Left lobe of liver (tissue), 2 donors: ENCODE measurements around the gene P3R3URF. TPM values are rescaled to one million over a fixed set of nuclear protein-coding genes. Genes with fewer than 3 reads are reported as not detected.

Source experiments
- ATAC-seq: fragments of 200-7000 bp; cut with Tn5 transposase; one replicate; pipeline ENCODE4 v1.9.1; 2020; ENCODE audit warnings: mild to moderate bottlenecking, moderate library complexity
- DNase-seq: peaks from one replicate; pipeline ENCODE4 v3.0.0-alpha.2; 2020; ENCODE audit warnings: low spot score
- total RNA-seq: library from RNA; stranded (reverse); gene quantifications from one replicate; pipeline ENCODE4 v1.2.1, GENCODE V29; 2021
- donor health status: DM: no; HTN: no; CAD: no; lungs with moderate emphysema.
- donor health status: DM: no; HTN: yes; CAD: no.

Gene P3R3URF
- total RNA-seq, 1 donor from 2014 or later: not detected

DNA sequence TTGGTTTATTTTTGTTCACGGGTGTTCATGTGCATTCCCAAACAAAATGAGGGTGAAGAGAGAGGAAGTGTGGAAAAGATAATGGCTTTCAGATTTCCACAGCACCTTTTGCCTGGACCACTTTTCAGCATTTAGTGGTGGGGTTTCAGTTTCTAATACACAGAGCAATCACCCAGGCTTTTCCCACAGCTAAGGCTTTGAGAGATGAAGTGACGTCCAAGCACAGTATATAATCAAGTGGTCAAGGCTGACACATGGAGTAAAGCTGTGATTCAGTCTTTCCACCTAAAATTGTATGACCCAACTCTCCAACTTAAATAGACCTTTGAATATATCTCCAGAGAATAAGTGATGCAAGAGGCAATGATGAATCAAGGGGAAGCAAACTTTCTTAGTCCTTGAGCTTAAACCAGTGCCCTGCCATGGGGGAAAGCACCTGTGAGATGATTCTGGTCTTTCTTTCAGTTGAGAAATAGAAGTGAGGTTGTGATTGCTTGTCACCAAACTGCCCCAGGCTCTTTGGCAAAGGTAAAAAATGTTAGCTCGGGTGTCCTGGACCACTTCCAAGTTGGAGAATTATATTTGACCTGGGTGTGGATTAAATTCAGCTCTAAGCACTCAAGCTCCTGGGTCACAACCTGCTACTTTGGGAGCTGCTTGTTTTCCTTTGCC, 41.5 kb downstream of the P3R3URF start:
- no peak for DNase-seq
- ATAC-seq: no peak

- DNase-seq (no peak), ATAC-seq (no peak)
These were observed 42.4 kb downstream of the P3R3URF start for GRCh38 chr1:46133781-46134350.

DNA sequence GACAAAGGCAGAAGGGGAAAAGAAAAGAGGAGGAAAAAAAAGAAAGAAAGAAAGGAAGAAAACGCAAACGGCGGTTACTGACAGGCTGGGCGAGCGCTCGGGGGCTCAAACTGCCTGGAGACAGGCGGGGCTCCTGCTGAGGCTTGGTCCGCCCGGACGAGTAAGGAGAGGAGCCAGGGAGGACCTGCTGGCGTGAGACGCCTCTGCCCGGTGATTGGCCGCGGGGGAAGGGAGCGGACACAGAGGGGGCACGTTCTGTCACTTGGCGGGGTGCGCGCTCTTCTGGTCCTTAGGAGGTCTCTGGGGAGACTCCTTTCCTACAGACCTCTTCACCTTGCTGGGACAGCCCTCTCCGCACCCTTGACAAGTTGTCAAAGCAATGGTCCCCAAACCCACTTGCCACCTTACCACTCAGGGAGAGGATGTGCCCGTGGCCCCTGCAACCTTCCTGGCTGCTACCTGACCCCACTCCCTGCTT, 43.1 kb downstream of the P3R3URF start:
- ATAC-seq: peak; percentile 57
- no peak for DNase-seq

DNA sequence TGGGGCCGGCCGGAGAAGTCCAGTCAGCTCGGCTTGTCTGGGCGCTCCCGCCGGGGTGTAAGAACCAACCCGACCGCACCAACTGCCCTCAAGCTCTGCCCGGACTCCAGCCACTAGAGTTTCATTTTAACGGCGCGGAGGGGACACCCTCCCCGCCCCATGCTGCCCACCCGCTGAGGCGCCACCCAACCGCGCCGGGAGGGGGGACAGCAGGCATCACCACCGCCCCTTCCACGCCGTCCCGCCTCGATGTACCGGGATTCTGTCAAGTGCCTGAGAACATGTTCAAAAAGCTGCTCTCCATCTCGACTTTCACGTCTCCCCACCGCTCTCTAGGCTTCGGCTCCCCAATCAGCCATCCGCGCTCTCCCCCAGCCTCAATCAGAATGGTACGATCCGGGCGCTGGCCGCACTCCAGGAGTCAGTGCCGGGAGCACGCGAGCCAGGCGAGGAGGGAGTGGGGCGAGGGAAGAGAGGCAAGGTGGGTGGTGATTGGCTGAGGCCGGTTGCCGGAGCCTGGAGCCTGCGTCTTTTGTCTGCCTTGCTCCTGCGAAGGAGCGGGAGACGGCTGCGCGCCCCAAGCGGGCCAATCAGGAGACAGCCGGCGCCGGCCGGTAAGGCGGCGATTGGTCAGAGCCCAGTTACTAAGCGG, 43.6 kb downstream of the P3R3URF start, which contains the start of gene PIK3R3:
TSS of gene PIK3R3 (minus strand) at position 101 of the 652 bp plus-strand sequence. CDS start 677 bp downstream, outside the sequence.
- ATAC-seq: peak; percentile 92

DNA sequence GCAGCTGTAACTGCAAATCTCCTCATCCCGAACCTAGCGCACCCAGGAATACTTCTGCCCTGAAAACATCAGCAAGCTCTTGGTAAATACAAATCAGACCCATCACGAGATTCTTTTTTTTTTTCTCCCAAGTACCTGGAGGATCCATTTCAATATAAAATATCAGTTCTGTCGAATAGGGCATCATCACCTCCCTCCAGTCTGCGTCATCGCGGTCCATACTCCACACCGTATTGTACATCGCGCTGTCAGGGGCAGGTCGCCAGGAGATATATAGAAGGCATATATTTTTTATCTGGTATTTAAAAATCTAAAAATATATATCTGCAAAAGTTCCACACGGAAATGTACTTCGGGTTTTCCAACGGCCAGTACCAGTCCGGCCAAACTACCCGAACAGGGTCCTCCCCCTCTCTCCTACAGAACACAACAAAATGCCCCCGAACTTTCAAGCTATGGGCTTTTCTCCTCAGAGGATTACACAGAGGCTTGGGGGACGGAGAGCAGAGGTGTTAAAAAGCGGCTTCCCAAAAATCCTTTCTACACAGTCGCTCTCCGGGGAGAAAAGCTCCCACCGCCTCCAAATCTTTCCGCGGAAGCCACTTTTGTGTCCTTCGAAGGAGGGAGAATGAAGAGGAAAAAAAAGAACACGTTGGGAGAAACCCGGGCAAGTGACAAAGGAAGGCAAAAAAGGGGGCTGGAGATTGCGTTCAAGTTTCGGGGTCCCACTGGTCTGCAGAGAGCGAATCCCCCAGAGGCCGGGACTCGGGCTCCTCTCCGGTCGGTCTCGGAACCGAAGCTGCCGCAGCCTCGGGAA, 44.4 kb downstream of the P3R3URF start:
- peak; percentile 49 for DNase-seq
- no peak for ATAC-seq

More for the DNA sequence above, 43.6 kb downstream of the P3R3URF start, which contains the start of gene PIK3R3:
- DNase-seq: peak; percentile 98

GRCh38 chr1:46131093-46131492, 45.2 kb downstream of the P3R3URF start:
- ATAC-seq (no peak), DNase-seq (no peak)

- DNase-seq: no peak
These were observed 45.7 kb downstream of the P3R3URF start for GRCh38 chr1:46130606-46131005.

DNA sequence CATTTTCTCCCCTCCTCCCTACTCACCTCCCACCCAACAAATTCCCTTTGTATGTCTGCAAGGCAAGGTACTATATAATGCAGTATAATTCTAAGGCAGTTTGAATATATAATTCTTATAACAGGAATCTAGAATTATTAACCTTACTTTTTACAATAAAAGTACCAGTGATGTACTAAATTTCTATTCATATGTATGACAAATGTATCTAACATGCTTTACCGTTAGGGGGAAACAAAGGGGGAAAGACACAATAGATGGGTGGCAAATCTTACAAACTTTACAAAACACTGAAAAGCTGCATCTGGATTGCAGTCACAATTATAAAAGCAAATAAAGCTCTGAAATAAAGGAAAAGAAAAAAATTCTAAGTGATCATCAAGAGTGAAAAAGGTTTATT, 46.2 kb downstream of the P3R3URF start:
- no peak for DNase-seq
- ATAC-seq: no peak

More at GRCh38 chr1:46130606-46131005, 45.7 kb downstream of the P3R3URF start:
- ATAC-seq: no peak

- DNase-seq (no peak), ATAC-seq (no peak)
These were observed 47.9 kb downstream of the P3R3URF start for GRCh38 chr1:46128344-46128743.

Other genes starting within 250 kb of the P3R3URF start
- 3.1 TPM for gene PIK3R3, start 43.9 kb downstream of the P3R3URF start, total RNA-seq
- gene TSPAN1, start 1.4 kb downstream of the P3R3URF start, total RNA-seq: 7.7 TPM
- 39.8 TPM for gene POMGNT1, start 21.9 kb upstream of the P3R3URF start, total RNA-seq
- gene LURAP1, start 26.8 kb upstream of the P3R3URF start, total RNA-seq: 0.40 TPM
- gene RAD54L, start 71.3 kb upstream of the P3R3URF start, total RNA-seq: 0.33 TPM
- gene LRRC41, start 127.1 kb upstream of the P3R3URF start, total RNA-seq: 23.1 TPM
- 68.7 TPM for gene UQCRH, start 127.2 kb upstream of the P3R3URF start, total RNA-seq
- gene NSUN4, start 164.3 kb upstream of the P3R3URF start, total RNA-seq: 9.3 TPM
- 38.9 TPM for gene FAAH, start 217.8 kb upstream of the P3R3URF start, total RNA-seq